H9 (cell line): ENCODE results near the gene PTPRN2. TPM values are rescaled to one million over a fixed set of nuclear protein-coding genes. Genes with fewer than 3 reads are reported as not detected.
A peak's percentile ranks its signal among the peaks of the same experiment; 100 is the strongest.

Experiments
- DNase-seq: peaks from one replicate; pipeline ENCODE4 v3.0.0-alpha.2; 2017
- H2AFZ ChIP-seq: one replicate; pipeline ENCODE4 v1.6.1; 2013; ENCODE audit warnings: mild to moderate bottlenecking, low read length, control low read depth, moderate library complexity
- H2AK5ac ChIP-seq: 2 replicates; pipeline ENCODE4 v1.6.1; 2013; ENCODE audit warnings: low read length, control low read depth, mixed read lengths; ENCODE audit not compliant: insufficient read length
- H2BK120ac ChIP-seq: one replicate; pipeline ENCODE4 v1.6.1; 2013; ENCODE audit warnings: low read depth, mild to moderate bottlenecking, low read length, control low read depth, inconsistent platforms; ENCODE audit not compliant: poor library complexity, severe bottlenecking
- H2BK12ac ChIP-seq: 2 replicates; pipeline ENCODE4 v1.6.1; 2013; ENCODE audit warnings: low read length, control low read depth, mixed read lengths, low read depth; ENCODE audit not compliant: insufficient read length
- H2BK15ac ChIP-seq: 2 replicates; pipeline ENCODE4 v1.6.1; 2013; ENCODE audit warnings: low read depth, low read length, control low read depth
- H2BK20ac ChIP-seq: one replicate; pipeline ENCODE4 v1.6.1; 2013; ENCODE audit warnings: low read depth, mild to moderate bottlenecking, low read length, control low read depth, inconsistent platforms; ENCODE audit not compliant: poor library complexity, severe bottlenecking
- H2BK5ac ChIP-seq: 2 replicates; pipeline ENCODE4 v1.6.1; 2013; ENCODE audit warnings: low read length, control low read depth, mixed read lengths; ENCODE audit not compliant: insufficient read length
- H3K14ac ChIP-seq: 2 replicates; pipeline ENCODE4 v1.6.1; 2013; ENCODE audit warnings: low read length, control low read depth; ENCODE audit not compliant: insufficient read depth
- H3K18ac ChIP-seq: 2 replicates; pipeline ENCODE4 v1.6.1; 2013; ENCODE audit warnings: low read depth, mild to moderate bottlenecking, mixed read lengths, low read length, control low read depth; ENCODE audit not compliant: insufficient read length
- H3K23ac ChIP-seq: 2 replicates; pipeline ENCODE4 v1.6.1; 2013; ENCODE audit warnings: low read length, control low read depth, mixed read lengths, low read depth; ENCODE audit not compliant: insufficient read length
- H3K23me2 ChIP-seq: 2 replicates; pipeline ENCODE4 v1.6.1; 2013; ENCODE audit warnings: low read depth, mild to moderate bottlenecking, mixed read lengths, low read length, control low read depth; ENCODE audit not compliant: insufficient read length, poor library complexity, severe bottlenecking
- H3K27ac ChIP-seq: 2 replicates; pipeline ENCODE4 v1.5.1; 2013; ENCODE audit warnings: low read length, control low read depth, mixed read lengths, low read depth; ENCODE audit not compliant: insufficient read length
- H3K27me3 ChIP-seq: 2 replicates; pipeline ENCODE4 v1.6.1; 2013; ENCODE audit warnings: low read length, control low read depth, inconsistent platforms; ENCODE audit not compliant: insufficient read depth
- H3K4ac ChIP-seq: 2 replicates; pipeline ENCODE4 v1.6.1; 2013; ENCODE audit warnings: low read depth, mild to moderate bottlenecking, control low read depth, inconsistent platforms, low read length, moderate library complexity
- H3K4me1 ChIP-seq: 2 replicates; pipeline ENCODE4 v1.6.1; 2013; ENCODE audit warnings: low read length, control low read depth, inconsistent platforms; ENCODE audit not compliant: insufficient read depth
- H3K4me2 ChIP-seq: 2 replicates; pipeline ENCODE4 v1.6.1; 2013; ENCODE audit warnings: low read length, control low read depth, mixed read lengths; ENCODE audit not compliant: insufficient read length, insufficient read depth
- H3K56ac ChIP-seq: 2 replicates; pipeline ENCODE4 v1.6.1; 2013; ENCODE audit warnings: low read depth, mild to moderate bottlenecking, mixed read lengths, low read length, control low read depth; ENCODE audit not compliant: insufficient read length
- H3K79me1 ChIP-seq: 2 replicates; pipeline ENCODE4 v1.6.1; 2013; ENCODE audit warnings: low read depth, mild to moderate bottlenecking, moderate library complexity, low read length, control low read depth, inconsistent platforms; ENCODE audit not compliant: insufficient read depth, poor library complexity, severe bottlenecking
- H3K79me2 ChIP-seq: 2 replicates; pipeline ENCODE4 v1.6.1; 2013; ENCODE audit warnings: low read length, control low read depth, inconsistent platforms; ENCODE audit not compliant: insufficient read depth
- H3K9ac ChIP-seq: 2 replicates; pipeline ENCODE4 v1.6.1; 2013; ENCODE audit warnings: low read length, control low read depth, mixed read lengths; ENCODE audit not compliant: insufficient read length; ENCODE audit errors: extremely low read depth
- H3K9me3 ChIP-seq: one replicate; pipeline ENCODE4 v1.6.1; 2013; ENCODE audit warnings: low read depth, low read length, inconsistent platforms; ENCODE audit not compliant: control insufficient read depth
- H3T11ph ChIP-seq: one replicate; pipeline ENCODE4 v1.6.1; 2013; ENCODE audit warnings: mild to moderate bottlenecking, low read length, control low read depth, inconsistent platforms
- H4K20me1 ChIP-seq: one replicate; pipeline ENCODE4 v1.6.1; 2013; ENCODE audit not compliant: control insufficient read depth, insufficient read length, insufficient read depth
- H4K5ac ChIP-seq: 2 replicates; pipeline ENCODE4 v1.6.1; 2013; ENCODE audit warnings: low read depth, mild to moderate bottlenecking, mixed read lengths, low read length, control low read depth; ENCODE audit not compliant: insufficient read length
- H4K8ac ChIP-seq: replicated peaks from 2 replicates; pipeline ENCODE4 v1.6.1; 2013; ENCODE audit warnings: low read length, control low read depth, mixed read lengths, low read depth; ENCODE audit not compliant: insufficient read length
- H4K91ac ChIP-seq: 2 replicates; pipeline ENCODE4 v1.6.1; 2013; ENCODE audit warnings: low read depth, mild to moderate bottlenecking, moderate library complexity, mixed read lengths, low read length, control low read depth; ENCODE audit not compliant: insufficient read length
- H3K27ac Mint-ChIP-seq, 3 experiments: 2 replicates in 2 of 3; 3 replicates in 1 of 3; pipeline ENCODE4 v1.8.0; 2020 to 2021; ENCODE audit warnings: mixed read lengths in 3 of 3, mild to moderate bottlenecking in 1 of 3, moderate library complexity in 1 of 3
- H3K27me3 Mint-ChIP-seq: 2 replicates; pipeline ENCODE4 v1.8.0; 2021; ENCODE audit warnings: low read depth, mild to moderate bottlenecking, moderate library complexity, mixed read lengths
- H3K36me3 Mint-ChIP-seq, 3 experiments: 2 replicates in 2 of 3; 3 replicates in 1 of 3; pipeline ENCODE4 v1.8.0; 2020 to 2021; ENCODE audit warnings: low read depth in 3 of 3, mixed read lengths in 3 of 3; ENCODE audit not compliant: insufficient read depth in 1 of 3
- H3K4me1 Mint-ChIP-seq, 2 experiments: 2 replicates each; pipeline ENCODE4 v1.8.0; 2020; ENCODE audit warnings: mixed read lengths in 2 of 2
- H3K4me3 Mint-ChIP-seq, 2 experiments: 2 replicates in 1 of 2; 3 replicates in 1 of 2; pipeline ENCODE4 v1.8.0; 2020 to 2021; ENCODE audit warnings: mild to moderate bottlenecking in 2 of 2, mixed read lengths in 2 of 2, moderate library complexity in 1 of 2
- H3K9me3 Mint-ChIP-seq, 2 experiments: 2 replicates in 1 of 2; 3 replicates in 1 of 2; pipeline ENCODE4 v1.8.0; 2020; ENCODE audit warnings: mild to moderate bottlenecking in 2 of 2, mixed read lengths in 2 of 2, moderate library complexity in 1 of 2
- WGBS: extraction: QIAGEN DNeasy Blood & Tissue Kit; methylation state at CpG from one replicate; pipeline ENCODE4 v1.1.7; 2013; ENCODE audit warnings: missing lambda C conversion rate, low lambda C conversion rate, mixed read lengths; ENCODE audit not compliant: insufficient read length; ENCODE audit errors: extremely low coverage; 5-methylcytosine and 5-hydroxymethylcytosine counted together
- total RNA-seq: library from RNA; stranded (reverse); gene quantifications from 2 replicates; pipeline ENCODE4 v1.2.1, GENCODE V29; 2021
- TF ChIP-seq, protein P1 (sequence below): fragments of 200-600 bp; sonication (generic); conservative IDR thresholded peaks from 3 replicates; pipeline ENCODE4 v1.8.0; 2021; ENCODE audit warnings: antibody characterized with exemption, mild to moderate bottlenecking

The PTPRN2 gene
- total RNA-seq, 1 experiment from 2014 or later = 5.2 TPM

DNA sequence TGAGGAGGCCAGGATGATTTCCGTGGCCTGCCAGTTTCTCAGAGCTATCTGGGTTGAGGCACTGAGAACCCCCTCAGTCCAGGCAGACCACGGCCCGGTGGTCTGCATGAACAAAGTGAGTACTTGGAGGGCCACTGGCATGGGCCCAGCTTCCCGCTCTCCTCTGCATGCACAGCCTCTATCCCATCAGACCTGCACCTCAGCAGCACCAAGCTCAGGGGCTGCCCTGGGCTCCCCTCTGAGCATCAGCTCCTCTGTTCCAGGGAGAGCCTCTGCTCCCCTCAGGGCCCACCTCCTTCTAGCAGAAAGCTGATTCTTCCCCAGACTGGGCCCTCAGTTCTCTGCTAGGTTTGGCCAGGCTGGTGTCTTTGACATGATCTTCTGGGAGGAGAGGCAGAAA, 780.9 kb downstream of the PTPRN2 start:
- TF ChIP-seq, protein P1, sequence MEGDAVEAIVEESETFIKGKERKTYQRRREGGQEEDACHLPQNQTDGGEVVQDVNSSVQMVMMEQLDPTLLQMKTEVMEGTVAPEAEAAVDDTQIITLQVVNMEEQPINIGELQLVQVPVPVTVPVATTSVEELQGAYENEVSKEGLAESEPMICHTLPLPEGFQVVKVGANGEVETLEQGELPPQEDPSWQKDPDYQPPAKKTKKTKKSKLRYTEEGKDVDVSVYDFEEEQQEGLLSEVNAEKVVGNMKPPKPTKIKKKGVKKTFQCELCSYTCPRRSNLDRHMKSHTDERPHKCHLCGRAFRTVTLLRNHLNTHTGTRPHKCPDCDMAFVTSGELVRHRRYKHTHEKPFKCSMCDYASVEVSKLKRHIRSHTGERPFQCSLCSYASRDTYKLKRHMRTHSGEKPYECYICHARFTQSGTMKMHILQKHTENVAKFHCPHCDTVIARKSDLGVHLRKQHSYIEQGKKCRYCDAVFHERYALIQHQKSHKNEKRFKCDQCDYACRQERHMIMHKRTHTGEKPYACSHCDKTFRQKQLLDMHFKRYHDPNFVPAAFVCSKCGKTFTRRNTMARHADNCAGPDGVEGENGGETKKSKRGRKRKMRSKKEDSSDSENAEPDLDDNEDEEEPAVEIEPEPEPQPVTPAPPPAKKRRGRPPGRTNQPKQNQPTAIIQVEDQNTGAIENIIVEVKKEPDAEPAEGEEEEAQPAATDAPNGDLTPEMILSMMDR = no peak
- Histone ChIP-seq H3K79me1 (no peaks in the 10 kb centered on the region), H3K9ac (no peak overlapping the region), H3K27ac (no peak overlapping the region), H4K20me1 (no peaks in the 10 kb centered on the region), H2AFZ (no peak overlapping the region), H4K91ac (no peak overlapping the region), H2BK12ac (no peak overlapping the region), H2AK5ac (no peak overlapping the region), H2BK20ac (no peak overlapping the region), H3K56ac (no peak overlapping the region), H2BK5ac (no peak overlapping the region), H3K4ac (no peak overlapping the region), H3K18ac (no peak overlapping the region), H3T11ph (no peak overlapping the region), H3K14ac (no peak overlapping the region; the same call in 1 of the 2 replicates), H4K8ac (no peak overlapping the region), H3K79me2 (no peaks in the 10 kb centered on the region), H3K23me2 (no peaks in the 10 kb centered on the region), H3K27me3 (no peaks in the 10 kb centered on the region), H3K4me1 (no peaks in the 10 kb centered on the region), H3K4me2 (no peak overlapping the region), H2BK15ac (no peak overlapping the region), H2BK120ac (no peak overlapping the region), H3K9me3 (peaks cover 19% of the 10 kb centered on the region), H4K5ac (no peak overlapping the region), H3K23ac (no peak overlapping the region)
- DNase-seq = no peak
- H3K9me3 Mint-ChIP-seq = peaks cover 28 to 35% of the 10 kb centered on the region in 2 experiments
- peaks cover 15 to 34% (median 21%) of the 10 kb centered on the region in 3 experiments for H3K36me3 Mint-ChIP-seq
- peaks cover 4% of the 10 kb centered on the region; the same call in 1 of the 2 replicates for H3K27me3 Mint-ChIP-seq
- WGBS = no CpG with 5 or more reads among the region's 4 CpGs
- H3K4me1 Mint-ChIP-seq = peaks cover 20 to 24% of the 10 kb centered on the region in 2 experiments
- H3K4me3 Mint-ChIP-seq = no peak overlapping the region
- H3K27ac Mint-ChIP-seq = peak overlapping the region; percentile 15 to 71 (median 61); a peak in 3 of 7 replicates
